Body of pancreas (tissue), 4 donors: ENCODE measurements around the gene PALM. TPM values are rescaled to one million over a fixed set of nuclear protein-coding genes. Genes with fewer than 3 reads are reported as not detected.

Experiments
- ATAC-seq: fragments of 150-250 bp; one replicate; pipeline ENCODE4 v1.9.1; 2016
- DNase-seq, 4 donors: peaks; one replicate each; pipeline ENCODE4 v3.0.0-alpha.2; 2019
- H3K27ac ChIP-seq, 4 donors: fragments of 200-600 bp; sonication (generic); 1 replicate in 3 of 4; 2 replicates in 1 of 4; pipeline versions ENCODE4 v1.5.1 to v1.6.1; 2016 to 2019; ENCODE audit warnings: mild to moderate bottlenecking in 1 of 4, mixed read lengths in 1 of 4, moderate library complexity in 1 of 4
- H3K27me3 ChIP-seq, 2 donors: fragments of 200-600 bp; sonication (generic); one replicate each; pipeline ENCODE4 v1.6.0; 2016; ENCODE audit warnings: mild to moderate bottlenecking in 1 of 2
- H3K36me3 ChIP-seq, 2 donors: fragments of 200-600 bp; sonication (generic); replicated peaks in 1 of 2; 2 replicates each; pipeline ENCODE4 v1.5.1; 2016; ENCODE audit warnings: low read depth in 2 of 2; ENCODE audit not compliant: insufficient read depth in 1 of 2
- H3K4me1 ChIP-seq: fragments of 200-600 bp; sonication (generic); one replicate; pipeline ENCODE4 v1.6.0; 2016
- H3K4me3 ChIP-seq, 2 donors: fragments of 200-600 bp; sonication (generic); 1 replicate in 1 of 2; 2 replicates in 1 of 2; pipeline ENCODE4 v1.5.1; 2016 to 2019
- H3K9me3 ChIP-seq, 3 donors: fragments of 200-600 bp; sonication (generic); 1 replicate in 2 of 3; 2 replicates in 1 of 3; pipeline ENCODE4 v1.5.1; 2016
- CTCF ChIP-seq, 7 experiments: fragments of 450-650 bp in 4 of 7; fragments of 200-600 bp in 3 of 7; sonication (generic) in 3 of 7; IDR thresholded peaks; one replicate each; pipeline ENCODE4 v1.5.1; 2016 to 2019; ENCODE audit warnings: antibody characterized with exemption in 7 of 7
- POLR2A ChIP-seq, 3 donors: fragments of 450-650 bp; IDR thresholded peaks; one replicate each; pipeline ENCODE4 v1.6.1; 2016; ENCODE audit warnings: antibody characterized with exemption in 3 of 3, mild to moderate bottlenecking in 2 of 3
- WGBS, 2 donors: methylation state at CpG; one replicate each; pipeline ENCODE4 v1.1.5; 2017; 5-methylcytosine and 5-hydroxymethylcytosine counted together
- intact Hi-C: fragments of 100-400 bp; cut with DNase I; formaldehyde crosslinking; loops from one replicate; pipeline ENCODE4 v1.15.1; 2023
- total RNA-seq, 2 donors: library from RNA; depleted of rRNA; stranded (reverse); fragments of >200 nt; gene quantifications; one replicate each; pipeline ENCODE4 v1.1.0, GENCODE V29; 2016

Gene PALM
- total RNA-seq, 2 donors from 2014 or later, result 14.8 to 32.6 TPM

DNA sequence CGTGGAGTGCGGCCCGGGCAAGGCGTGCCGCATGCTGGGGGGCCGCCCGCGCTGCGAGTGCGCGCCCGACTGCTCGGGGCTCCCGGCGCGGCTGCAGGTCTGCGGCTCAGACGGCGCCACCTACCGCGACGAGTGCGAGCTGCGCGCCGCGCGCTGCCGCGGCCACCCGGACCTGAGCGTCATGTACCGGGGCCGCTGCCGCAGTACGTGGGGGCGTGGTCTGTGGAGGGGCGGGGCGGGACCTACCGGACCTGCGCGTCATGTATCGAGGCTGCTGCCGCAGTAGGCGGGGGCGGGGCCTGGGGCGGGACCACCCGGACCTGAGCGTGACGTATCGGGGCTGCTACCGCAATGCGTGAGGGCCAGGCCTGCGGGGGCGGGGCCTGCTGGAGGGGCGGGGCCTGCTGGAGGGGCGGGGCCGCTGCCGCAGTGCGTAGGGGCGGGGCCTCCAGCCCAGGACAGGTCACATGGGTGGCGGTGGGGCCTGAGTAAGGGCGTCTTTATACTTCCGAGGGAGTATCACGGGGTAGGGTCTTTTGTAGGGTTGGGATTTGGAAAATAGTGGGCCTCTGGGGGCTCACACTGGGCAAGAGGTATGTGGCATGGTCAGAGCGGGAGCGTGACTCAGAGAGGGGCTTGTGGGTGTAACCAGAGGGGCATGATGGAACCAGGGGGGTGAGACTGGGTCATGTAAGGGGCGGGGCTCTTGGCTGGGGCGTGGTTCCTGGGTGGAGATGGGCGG is 28.3 kb upstream of the PALM start:
- Histone ChIP-seq H3K9me3 (no peaks in the 10 kb centered on the region), H3K27me3 (no peaks in the 10 kb centered on the region), H3K27ac (peak overlapping the region; percentile 83 to 93 (median 90)), H3K36me3 (no peaks in the 10 kb centered on the region), H3K4me3 (peak overlapping the region; percentile 52 to 55), H3K4me1 (peaks cover 36% of the 10 kb centered on the region)
- 1% methylated on average over 12 to 53 of the region's 70 CpGs for WGBS, 2 donors
- intact Hi-C loops, result no loop called here
- peak; percentile 100 for DNase-seq
- TF ChIP-seq POLR2A (IDR thresholded peaks at IDR 0.05) (peak; percentile 57 to 93 (median 72)), CTCF (IDR thresholded peaks at IDR 0.05) (peak; percentile 19 to 74 (median 45))
- ATAC-seq, result peak; percentile 87

DNA sequence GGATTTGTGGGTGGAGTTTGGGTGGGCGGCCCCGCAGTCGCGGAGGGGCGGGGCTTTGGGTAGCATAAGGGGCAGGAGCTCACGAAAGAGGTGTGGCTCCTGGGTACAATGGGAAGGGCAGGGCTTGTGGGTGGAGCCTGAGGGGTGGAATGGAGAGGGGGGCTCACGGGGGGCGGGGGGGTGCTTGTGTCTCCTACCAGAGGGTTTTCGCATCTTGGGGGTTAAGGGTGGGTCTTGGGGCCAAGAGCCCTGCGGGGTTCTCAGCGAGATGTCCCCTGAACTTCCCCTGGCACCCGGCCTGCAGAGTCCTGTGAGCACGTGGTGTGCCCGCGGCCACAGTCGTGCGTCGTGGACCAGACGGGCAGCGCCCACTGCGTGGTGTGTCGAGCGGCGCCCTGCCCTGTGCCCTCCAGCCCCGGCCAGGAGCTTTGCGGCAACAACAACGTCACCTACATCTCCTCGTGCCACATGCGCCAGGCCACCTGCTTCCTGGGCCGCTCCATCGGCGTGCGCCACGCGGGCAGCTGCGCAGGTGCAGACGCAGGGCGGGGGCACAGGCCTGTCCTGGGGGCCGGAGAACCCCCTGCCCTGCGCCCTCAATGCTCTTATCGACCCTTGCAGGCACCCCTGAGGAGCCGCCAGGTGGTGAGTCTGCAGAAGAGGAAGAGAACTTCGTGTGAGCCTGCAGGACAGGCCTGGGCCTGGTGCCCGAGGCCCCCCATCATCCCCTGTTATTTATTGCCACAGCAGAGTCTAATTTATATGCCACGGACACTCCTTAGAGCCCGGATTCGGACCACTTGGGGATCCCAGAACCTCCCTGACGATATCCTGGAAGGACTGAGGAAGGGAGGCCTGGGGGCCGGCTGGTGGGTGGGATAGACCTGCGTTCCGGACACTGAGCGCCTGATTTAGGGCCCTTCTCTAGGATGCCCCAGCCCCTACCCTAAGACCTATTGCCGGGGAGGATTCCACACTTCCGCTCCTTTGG is 27.4 kb upstream of the PALM start:
- ATAC-seq (no peak), DNase-seq (peak; percentile 88 to 92 (median 90))
- 64 to 68% methylated on average over 18 to 53 of the region's 54 CpGs for WGBS, 2 donors
- no peaks in the 10 kb centered on the region for H3K36me3 ChIP-seq
- H3K27ac ChIP-seq, result peak overlapping the region; percentile 66 to 93 (median 82)
- TF ChIP-seq CTCF (IDR thresholded peaks at IDR 0.05) (no peak), POLR2A (IDR thresholded peaks at IDR 0.05) (no peak)
- no peaks in the 10 kb centered on the region for H3K27me3 ChIP-seq
- no peak overlapping the region for H3K4me3 ChIP-seq
- no peaks in the 10 kb centered on the region for H3K9me3 ChIP-seq
- peaks cover 35% of the 10 kb centered on the region for H3K4me1 ChIP-seq
- intact Hi-C loops, result no loop called here

GRCh38 chr19:682678-683320 is 25.9 kb upstream of the PALM start:
- Histone ChIP-seq H3K4me1 (peaks cover 20% of the 10 kb centered on the region), H3K27ac (no peak overlapping the region), H3K4me3 (no peak overlapping the region), H3K27me3 (no peaks in the 10 kb centered on the region), H3K9me3 (no peaks in the 10 kb centered on the region), H3K36me3 (no peaks in the 10 kb centered on the region)
- TF ChIP-seq POLR2A (IDR thresholded peaks at IDR 0.05) (no peak), CTCF (IDR thresholded peaks at IDR 0.05) (no peak)
- no peak for DNase-seq
- ATAC-seq, result no peak
- 61 to 88% methylated on average over 5 to 11 of the region's 25 CpGs for WGBS, 2 donors
- intact Hi-C loops, result no loop called here

GRCh38 chr19:685454-685931 is 23.2 kb upstream of the PALM start:
- no peak for ATAC-seq
- intact Hi-C loops, result no loop called here

More at GRCh38 chr19:685454-685931, 23.2 kb upstream of the PALM start:
- 75% methylated on average over 18 to 31 of the region's 31 CpGs for WGBS, 2 donors
- TF ChIP-seq CTCF (IDR thresholded peaks at IDR 0.05) (no peak), POLR2A (IDR thresholded peaks at IDR 0.05) (no peak)
- Histone ChIP-seq H3K27me3 (no peaks in the 10 kb centered on the region), H3K4me1 (peaks cover 4% of the 10 kb centered on the region), H3K36me3 (no peaks in the 10 kb centered on the region), H3K4me3 (no peak overlapping the region), H3K27ac (no peak overlapping the region), H3K9me3 (no peaks in the 10 kb centered on the region)
- no peak for DNase-seq
